NCI-H526 (cell line): ENCODE results near the gene RDH16.
"Not testable (repeated sequence)": the region's sequence is repeated elsewhere in the genome, so short reads cannot be mapped to it uniquely, and the experiment has no call there.

Experiments used
- DNase-seq, 2 experiments: peaks; one replicate each; lab custom pipeline; 2025; lab: John Stamatoyannopoulos, UW

The RDH16 gene

DNA sequence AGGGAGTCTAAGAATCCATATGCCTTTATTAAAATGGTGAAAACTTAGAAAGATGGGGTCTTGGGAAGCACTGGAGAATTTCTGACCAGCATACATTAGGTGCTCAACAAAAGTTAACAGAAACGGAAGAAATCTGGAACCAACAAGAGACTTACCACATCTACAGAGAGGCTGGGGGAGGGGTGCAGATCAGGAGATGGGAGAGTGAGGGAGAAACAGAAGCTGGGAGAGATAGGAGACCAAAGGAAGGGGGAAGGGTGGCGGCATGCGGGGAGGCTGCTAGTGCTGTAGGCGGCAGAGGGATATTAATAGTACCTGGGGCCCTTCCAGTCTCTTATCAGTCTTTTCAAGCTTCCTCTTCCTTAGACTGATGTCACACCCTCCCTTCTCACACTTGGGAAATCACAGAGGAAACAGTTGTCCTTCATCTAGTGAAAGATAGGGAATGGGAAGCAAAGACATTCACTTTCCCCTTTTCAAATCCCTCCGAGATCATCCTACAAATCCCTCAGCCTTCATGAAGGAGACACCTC, 30.9 kb upstream of the RDH16 start:
- DNase-seq = no peak

DNA sequence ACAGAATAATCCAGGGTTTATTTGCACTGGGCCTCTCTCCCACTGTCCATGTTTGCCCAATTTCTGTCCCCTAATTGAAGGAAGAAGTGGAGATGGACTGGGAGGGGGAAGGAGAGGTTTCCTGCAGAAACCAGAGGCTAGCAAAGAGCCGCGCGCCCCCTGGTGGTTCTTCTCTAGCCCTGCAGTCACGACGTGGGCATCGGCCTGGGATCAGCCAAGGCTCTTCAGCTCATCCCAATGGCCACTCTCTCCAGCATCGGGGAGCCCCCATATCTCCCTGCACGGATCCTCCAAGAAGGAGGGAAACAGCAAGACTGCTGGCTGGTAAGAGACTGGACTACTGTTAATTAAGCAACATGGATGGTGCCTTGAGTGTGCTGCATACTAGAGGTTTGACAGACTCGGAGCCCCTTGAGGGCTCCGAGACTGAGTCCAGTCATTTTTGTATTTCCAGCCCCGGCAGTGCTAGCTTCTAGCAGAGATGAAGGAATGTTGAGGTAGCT, 30.2 kb upstream of the RDH16 start:
- DNase-seq = peak; percentile 55 to 86

DNA sequence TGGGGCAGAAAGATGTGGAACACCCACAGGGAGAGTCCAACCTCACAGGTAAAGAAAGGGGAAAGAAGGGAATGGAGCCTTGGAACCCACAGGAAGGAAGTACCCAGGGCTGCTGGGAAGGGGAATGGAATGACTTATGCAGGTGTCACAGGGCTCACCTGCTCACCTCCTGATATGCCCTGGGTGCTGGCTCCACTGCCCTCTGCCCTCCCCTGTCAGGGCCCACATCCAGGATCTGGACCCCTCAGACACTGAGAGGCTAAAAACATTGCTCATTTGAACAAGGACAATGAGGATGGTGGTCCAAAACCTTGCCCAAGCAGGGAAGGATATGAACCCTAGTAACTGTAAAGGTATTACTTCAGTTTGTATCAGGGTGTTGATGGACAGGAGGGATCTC, 29.6 kb upstream of the RDH16 start:
- no peak for DNase-seq

DNA sequence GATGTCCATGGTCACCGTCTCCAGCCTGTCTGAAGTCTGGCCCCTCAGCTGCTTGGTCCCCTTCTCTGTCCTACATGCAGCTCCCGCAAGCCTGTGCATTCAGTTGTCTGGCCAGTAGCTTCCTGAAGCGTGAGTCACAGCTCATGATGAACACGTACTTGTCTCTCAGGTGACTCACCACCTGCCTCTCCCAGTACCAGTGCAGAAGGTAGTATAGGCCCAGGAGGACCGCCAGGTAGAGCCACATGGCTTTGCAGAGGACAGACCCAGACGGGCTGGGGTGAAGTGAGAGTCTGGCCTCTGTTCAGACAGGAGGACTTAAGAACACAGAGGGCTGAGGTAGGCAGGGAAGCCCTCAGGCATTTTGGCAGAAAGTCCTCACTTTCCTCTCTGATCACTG, 28.3 kb upstream of the RDH16 start:
- DNase-seq = not testable (repeated sequence)

DNA sequence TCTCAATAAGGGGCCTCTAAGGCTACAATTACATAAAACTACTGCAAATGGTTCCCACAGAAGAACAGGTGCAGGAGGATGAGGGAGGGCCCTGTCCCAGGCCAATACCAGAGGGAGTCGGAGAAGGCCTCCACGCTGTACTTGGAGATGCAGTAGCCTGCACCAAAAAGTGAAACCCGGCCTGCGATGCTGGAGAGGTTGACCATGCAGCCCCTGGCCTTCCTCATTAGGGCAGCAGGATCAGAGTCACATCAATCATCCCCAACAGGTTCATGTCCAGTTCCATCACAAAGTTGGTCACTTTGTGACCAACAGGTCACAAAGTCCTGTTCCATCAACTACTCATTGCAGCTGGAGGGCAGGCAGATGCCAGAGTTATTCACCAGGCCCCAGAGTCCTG, 26.0 kb upstream of the RDH16 start:
- no peak for DNase-seq

DNA sequence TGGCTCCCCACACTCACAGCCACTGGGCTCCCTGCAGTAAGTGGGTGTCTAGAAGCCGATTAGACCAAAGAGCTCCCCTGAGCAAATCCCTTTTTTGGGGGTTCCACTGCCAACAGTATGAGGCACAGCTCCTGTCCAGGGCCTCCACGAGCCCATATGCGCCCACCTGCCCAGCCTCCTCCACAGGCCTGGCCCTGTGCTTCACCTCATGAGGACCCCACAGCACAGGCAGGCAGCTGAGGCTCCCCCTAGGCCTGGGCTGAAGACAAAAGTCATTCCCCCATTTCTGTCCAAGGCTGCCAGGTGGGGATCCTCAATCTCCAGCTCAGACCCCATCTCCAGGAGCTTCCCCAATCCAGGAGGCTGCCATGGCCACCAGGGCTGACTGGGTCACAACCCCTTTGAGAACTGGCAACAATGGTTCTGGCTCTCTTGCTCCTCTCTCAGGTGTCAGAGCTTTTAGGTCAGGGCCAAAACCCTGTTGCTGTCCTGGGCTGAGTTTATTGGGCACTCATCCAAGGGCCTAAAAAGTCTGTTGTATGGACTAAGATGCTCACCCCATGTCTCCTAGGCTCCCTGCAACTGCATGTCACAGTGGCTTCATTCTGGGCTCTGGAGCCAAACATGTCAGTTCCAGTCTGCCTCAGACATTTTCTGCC, 25.3 kb upstream of the RDH16 start:
- not testable (repeated sequence) for DNase-seq

DNA sequence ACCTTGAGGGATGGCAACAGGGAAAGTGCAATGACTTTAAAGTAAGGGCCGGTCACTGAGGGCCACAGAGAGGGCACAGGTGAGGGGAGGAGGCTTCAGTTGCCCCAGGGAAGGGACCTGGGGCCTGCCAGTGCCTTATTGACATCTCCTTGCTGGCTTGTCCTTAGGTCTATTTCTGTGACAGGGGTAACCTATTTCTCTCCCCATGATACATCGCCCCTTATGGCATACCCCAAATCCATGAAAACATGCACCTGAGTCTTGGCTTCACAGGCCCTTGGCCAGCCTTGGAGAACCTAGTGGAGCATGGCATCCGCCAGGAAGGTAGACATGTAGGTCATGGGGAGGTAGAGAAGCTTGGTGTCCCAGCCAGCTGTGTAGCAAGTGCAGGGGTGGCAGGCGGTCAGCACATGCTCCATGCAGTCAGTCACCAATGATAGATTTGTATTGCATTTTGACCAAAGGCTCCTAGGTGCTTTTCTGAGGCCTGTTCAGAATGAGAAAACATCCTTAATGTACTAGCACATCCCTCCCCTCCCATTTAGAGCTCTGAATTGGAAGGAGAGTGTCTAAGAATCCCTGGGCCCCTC, 23.6 kb upstream of the RDH16 start:
- DNase-seq = no peak

DNA sequence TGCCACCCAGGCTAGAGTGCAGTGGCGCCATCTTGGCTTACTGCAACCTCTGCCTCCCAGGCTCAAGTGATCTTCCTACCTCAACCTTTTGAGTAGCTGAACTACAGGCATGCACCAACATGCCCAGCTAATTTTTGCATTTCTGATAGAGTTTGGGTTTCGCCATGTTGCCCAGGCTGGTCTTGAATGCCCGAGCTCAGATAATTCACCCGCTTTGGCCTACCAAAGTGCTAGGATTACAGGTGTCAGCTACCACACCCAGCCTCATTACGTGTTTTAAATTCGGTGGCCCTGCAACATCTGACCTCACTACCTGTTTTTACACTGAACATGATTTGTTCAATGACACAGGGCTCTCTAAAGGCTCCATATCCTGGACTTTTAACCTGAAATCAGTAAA, 22.9 kb upstream of the RDH16 start:
- no peak for DNase-seq

DNA sequence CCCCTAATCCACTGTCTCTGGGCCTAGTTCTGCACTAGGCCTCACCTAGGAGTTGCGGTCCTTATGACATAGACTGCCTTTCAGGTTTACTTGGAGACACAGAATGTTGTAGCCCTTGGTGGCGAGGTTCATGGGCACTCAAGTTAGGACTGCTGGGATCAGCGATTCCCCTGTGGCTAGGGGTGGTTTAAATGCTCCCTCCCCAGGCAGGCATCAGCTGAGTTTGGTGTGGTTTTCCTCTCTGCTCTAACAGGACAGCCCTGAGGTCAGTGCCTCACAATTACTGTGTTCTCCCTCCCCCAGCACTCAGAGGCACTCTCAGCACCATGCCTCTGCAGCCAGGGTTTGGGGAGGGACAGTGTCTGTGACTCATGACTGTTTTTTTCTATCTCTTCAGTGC, 22.2 kb upstream of the RDH16 start:
- DNase-seq = no peak

DNA sequence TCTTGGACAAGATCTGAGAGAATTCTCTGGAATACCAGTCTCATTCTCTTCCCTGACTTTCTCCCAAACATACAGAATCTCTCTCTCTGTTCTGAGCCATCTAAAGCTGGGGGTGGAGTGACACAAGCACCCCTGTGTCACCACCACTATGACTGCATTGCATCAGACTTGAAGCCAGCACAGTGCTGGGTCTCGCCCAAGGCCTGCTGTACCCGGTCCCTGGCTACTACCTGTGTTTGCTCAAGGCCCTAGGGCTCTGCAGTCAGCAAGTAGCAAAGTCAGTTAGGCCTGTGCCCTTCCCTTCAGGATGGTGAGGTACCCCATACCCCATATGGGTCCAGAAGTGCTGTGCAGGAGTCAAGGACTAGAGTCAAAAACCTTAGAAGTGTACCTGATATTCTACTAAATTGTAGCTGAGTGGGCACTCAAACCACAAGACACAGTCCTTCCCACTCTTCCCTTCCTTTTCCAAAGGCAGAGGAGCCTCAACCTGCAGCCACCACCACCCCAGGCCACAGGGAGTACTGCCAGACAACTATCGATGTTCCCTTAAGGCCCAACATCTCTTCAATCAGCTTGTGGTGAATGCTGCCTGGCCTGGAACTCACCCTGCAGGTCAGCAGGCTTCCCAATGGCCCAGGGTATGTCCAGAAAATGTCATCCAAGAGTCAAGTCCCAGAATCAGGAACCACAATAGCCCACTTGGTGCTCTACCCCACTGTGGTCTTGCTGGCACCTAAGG, 21.2 kb upstream of the RDH16 start:
- DNase-seq = no peak

DNA sequence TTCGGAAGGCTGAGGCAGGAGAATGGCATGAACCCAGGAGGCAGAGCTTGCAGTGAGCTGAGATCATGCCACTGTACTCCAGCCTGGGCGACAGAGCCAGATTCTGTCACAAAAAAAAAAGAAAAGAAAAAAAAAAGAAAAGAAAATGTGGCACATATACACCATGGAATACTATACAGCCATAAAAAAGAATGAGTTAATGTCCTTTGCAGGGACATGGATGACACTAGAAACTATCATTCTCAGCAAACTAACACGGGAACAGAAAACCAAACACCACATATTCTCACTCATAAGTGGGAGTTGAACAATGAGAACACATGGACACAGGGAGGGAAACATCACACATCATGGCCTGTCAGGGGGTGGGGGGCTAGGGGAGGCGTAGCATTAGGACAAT, 20.0 kb upstream of the RDH16 start:
- not testable (repeated sequence) for DNase-seq

DNA sequence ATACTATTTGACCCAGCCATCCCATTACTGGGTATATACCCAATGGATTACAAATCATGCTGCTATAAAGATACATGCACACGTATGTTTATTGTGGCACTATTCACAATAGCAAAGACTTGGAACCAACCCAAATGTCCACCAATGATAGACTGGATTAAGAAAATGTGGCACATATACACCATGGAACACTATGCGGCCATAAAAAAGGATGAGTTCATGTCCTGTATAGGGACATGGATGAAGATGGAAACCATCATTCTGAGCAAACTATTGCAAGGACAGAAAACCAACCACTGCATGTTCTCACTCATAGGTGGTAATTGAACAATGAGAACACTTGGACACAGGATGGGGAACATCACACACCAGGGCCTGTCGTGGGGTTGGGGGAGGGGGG, 16.8 kb upstream of the RDH16 start:
- not testable (repeated sequence) for DNase-seq

DNA sequence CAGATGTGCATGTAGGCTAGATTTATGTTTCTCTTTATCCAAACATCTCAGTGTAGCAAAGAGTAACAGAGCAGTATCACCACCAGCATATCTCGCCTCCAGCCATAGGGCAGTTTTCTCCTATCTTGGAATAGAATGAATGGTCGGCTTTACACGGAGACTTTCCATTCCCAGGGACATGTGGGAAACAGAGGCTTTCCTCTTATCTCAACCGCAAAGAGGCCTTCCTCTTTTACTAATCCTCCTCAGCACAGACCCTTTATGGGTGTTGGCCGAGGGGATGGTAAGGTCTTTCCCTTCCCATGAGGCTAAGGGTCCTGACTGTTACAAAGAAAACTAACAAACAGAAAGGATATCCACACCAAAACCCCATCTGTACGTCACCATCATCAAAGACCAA, 11.5 kb upstream of the RDH16 start:
- not testable (repeated sequence) for DNase-seq

DNA sequence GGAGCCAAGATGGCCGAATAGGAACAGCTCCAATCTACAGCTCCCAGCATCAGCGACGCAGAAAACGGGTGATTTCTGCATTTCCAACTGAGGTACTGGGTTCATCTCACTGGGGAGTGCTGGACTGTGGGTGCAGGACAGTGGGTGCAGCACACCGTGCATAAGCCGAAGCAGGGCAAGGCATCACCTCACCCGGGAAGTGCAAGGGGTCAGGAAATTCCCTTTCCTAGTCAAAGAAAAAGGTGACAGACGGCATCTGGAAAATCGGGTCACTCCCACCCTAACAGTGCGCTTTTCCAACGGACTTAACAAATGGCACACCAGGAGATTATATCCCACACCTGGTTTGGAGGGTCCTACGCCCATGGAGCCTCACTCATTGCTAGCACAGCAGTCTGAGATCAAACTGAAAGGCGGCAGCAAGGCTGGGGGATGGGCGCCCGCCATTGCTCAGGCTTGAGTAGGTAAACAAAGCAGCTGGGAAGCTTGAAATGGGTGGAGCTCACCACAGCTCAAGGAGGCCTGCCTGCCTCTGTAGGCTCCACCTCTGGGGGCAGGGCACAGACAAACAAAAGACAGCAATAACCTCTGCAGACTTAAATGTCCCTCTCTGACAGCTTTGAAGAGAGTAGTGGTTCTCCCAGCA, 8.7 kb upstream of the RDH16 start:
- DNase-seq = not testable (repeated sequence)

DNA sequence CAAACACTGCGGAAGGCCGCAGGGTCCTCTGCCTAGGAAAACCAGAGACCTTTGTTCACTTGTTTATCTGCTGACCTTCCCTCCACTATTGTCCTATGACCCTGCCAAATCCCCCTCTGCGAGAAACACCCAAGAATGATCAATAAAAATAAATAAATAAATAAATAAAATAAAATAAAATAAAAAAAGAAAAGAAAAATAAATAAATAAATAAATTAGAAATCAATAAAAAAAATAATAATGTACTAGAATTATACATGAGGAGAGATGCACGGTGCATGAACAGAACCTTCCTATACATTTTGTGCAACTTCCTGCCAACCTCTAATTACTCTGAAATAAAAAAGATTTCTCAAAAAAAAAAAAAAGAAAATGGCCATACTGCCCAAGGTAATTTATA, 7.7 kb upstream of the RDH16 start:
- DNase-seq = not testable (repeated sequence)

DNA sequence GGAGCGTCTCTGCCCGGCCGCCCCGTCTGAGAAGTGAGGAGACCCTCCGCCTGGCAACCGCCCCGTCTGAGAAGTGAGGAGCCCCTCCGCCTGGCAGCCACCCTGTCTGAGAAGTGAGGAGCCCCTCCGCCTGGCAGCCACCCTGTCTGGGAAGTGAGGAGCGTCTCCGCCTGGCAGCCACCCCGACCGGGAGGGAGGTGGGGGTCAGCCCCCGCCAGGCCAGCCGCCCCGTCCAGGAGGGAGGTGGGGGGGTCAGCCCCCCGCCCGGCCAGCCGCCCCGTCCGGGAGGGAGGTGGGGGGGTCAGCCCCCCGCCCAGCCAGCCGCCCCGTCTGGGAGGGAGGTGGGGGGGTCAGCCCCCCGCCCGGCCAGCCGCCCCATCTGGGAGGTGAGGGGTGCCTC, 6.1 kb upstream of the RDH16 start:
- DNase-seq = not testable (repeated sequence)

DNA sequence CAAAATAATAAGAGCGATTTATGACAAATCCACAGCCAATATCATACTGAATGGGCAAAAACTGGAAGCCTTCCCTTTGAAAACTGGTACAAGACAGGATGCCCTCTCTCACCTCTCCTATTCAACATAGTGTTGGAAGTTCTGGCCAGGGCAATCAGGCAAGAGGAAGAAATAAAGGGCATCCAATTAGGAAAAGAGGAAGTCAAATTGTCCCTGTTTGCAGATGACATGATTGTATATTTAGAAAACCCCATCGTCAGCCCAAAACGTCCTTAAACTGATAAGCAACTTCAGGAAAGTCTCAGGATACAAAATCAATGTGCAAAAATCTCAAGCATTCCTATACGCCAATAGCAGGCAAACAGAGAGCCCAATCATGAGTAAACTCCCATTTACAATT, 4.8 kb upstream of the RDH16 start:
- not testable (repeated sequence) for DNase-seq

DNA sequence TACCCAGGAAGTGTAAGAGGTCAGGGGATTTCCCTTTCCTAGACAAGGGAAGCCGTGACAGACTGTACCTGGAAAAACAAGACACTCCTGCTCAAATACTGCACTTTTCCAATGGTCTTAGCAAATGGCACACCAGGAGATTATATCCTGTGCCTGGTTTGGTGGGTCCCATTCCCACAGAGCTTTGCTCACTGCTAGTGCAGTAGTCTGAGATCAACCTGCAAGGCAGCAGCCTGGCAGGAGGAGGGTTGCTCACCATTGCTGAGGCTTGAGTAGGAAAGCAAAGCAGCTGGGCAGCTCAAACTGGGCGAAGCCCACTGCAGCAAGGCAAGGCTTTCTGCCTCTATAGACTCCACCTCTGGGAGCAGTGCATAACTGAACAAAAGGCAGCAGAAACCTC, 1.0 kb upstream of the RDH16 start:
- DNase-seq = no peak

DNA sequence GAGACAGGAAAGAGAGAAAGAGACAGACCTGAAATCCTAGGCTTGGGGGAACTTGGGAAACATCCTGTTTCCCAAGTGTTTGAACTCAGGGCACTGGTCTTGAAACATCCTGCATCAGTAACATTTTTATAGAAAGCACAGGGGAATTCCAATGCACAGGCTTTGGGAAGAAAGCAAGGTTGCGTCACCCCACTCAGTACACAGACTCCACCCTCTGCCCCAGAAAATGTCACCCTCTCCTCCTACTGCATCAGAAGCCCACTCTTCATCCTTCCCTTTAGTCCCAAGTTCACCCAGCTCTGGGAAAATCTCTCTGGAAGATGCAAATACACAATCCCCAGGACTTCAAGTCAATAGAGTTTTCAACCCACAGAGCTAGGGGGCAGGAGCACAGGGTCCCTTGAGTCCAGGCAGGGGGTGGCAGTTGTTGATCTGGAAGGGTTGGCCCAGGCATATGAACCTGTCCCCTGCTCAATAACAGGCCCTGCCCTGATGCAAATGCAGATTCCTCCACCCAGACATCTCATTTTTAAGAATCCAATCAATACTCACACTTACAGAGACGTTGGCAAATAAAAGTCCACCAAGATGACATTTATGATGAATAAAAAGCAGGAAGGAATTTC, 1.7 kb downstream of the RDH16 start:
- no peak for DNase-seq

DNA sequence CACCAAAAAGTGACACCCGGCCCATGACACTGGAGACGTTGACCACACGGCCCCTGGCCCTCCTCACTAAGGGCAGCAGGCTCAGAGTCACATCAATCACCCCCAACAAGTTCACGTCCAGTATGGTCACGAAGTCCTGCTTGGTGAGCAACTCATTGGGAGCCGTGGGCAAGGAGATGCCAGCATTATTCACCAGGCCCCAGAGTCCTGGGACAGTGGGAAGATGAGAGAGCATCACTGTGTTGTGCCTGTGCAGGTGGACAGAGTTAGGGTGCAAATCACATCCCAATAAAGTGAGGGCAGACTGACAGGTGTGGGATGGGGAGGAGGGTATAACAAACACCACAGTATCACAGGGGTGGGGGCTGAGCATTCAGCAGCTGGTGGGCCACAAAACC, 2.5 kb downstream of the RDH16 start:
- DNase-seq = no peak

DNA sequence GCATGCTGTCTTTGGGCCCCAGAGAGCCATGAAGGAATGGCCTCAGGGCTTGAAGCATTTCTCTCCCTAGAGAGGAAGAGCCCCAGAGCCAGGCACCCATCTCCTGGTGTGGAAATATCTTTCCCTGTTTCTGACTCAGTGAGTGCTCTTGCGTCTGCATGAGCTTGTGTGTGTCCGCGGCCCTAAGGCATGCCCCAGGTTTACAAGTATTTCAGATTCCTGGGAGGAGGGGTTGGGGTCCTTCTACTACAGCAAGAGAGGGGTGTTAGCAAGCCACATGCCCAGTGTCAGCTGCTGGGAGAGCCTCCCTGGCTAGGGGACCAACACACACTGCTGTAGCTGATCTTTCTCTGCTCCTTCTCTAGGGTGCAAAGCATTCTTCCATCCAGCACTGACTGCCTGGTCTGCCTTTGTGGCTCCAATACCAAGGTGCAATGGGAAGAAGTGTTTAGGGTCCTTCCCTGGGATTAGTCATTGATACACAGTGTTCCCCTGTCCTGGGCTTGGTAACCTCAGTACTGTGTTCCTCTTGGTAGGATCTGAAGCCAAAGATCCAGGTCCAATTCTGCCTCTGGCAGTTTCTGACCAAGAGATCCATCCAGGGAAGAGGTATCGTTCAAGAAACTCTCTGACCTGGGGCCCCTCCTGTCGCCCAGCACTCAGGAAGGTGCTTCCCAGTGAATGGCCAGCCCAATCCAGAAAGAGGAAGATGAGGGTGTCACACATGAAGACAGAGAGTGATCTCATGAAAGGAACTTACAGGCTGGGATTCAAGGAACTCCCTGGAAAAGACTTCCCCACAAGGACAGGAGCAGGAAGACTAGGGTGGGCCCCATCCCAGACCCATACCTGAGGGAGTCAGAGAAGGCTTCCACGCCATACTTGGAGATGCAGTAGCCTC, 3.1 kb downstream of the RDH16 start:
- DNase-seq = no peak
